Endothelial cell (in vitro differentiated cells): ENCODE data around the gene SAAL1. TPM values are rescaled to one million over a fixed set of nuclear protein-coding genes. Genes with fewer than 3 reads are reported as not detected.

Source experiments
- DNase-seq: peaks from one replicate; pipeline ENCODE4 v3.0.0; 2021; ENCODE audit warnings: low spot score
- H3K27ac Mint-ChIP-seq: one replicate; pipeline ENCODE4 v1.8.0; 2021; ENCODE audit warnings: mixed read lengths, inconsistent platforms; ENCODE audit not compliant: unreplicated experiment
- H3K27me3 Mint-ChIP-seq: one replicate; pipeline ENCODE4 v1.8.0; 2021; ENCODE audit warnings: mild to moderate bottlenecking, moderate library complexity, mixed read lengths, inconsistent platforms; ENCODE audit not compliant: unreplicated experiment
- H3K36me3 Mint-ChIP-seq: one replicate; pipeline ENCODE4 v1.8.0; 2021; ENCODE audit warnings: mild to moderate bottlenecking, low read depth, mixed read lengths, inconsistent platforms; ENCODE audit not compliant: unreplicated experiment
- H3K4me1 Mint-ChIP-seq: one replicate; pipeline ENCODE4 v1.8.0; 2021; ENCODE audit warnings: mild to moderate bottlenecking, mixed read lengths, inconsistent platforms; ENCODE audit not compliant: unreplicated experiment
- H3K4me3 Mint-ChIP-seq: one replicate; pipeline ENCODE4 v1.8.0; 2021; ENCODE audit warnings: mild to moderate bottlenecking, mixed read lengths, inconsistent platforms; ENCODE audit not compliant: unreplicated experiment
- H3K9me3 Mint-ChIP-seq: one replicate; pipeline ENCODE4 v1.8.0; 2021; ENCODE audit warnings: mixed read lengths, inconsistent platforms; ENCODE audit not compliant: unreplicated experiment
- CTCF ChIP-seq: fragments of 200-600 bp; sonication (generic); IDR thresholded peaks from one replicate; pipeline ENCODE4 v1.5.0; 2021; ENCODE audit warnings: antibody characterized with exemption; ENCODE audit not compliant: unreplicated experiment
- total RNA-seq: library from RNA; stranded (reverse); fragmentation: NEBNext Ultra II Directional; extraction: Animal tissue kit (Norgen Biotek cat#: 25700); gene quantifications from one replicate; pipeline ENCODE4 v1.2.1, GENCODE V29; 2021; ENCODE audit not compliant: unreplicated experiment

SAAL1 gene
- total RNA-seq, 1 donor from 2014 or later = 25.1 TPM

GRCh38 chr11:18081551-18081950 lies 24.3 kb downstream of the SAAL1 start:
- Mint-ChIP-seq H3K4me3 (no peak overlapping the region), H3K9me3 (no peaks in the 10 kb centered on the region), H3K4me1 (no peaks in the 10 kb centered on the region), H3K27me3 (no peaks in the 10 kb centered on the region), H3K27ac (no peak overlapping the region), H3K36me3 (peaks cover 9% of the 10 kb centered on the region)
- DNase-seq = no peak
- TF ChIP-seq CTCF = no peak

GRCh38 chr11:18080451-18080850 lies 25.4 kb downstream of the SAAL1 start:
- Mint-ChIP-seq H3K27ac (no peak overlapping the region), H3K4me3 (no peak overlapping the region), H3K36me3 (peaks cover 9% of the 10 kb centered on the region), H3K9me3 (no peaks in the 10 kb centered on the region), H3K27me3 (no peaks in the 10 kb centered on the region), H3K4me1 (no peaks in the 10 kb centered on the region)
- no peak for DNase-seq
- TF ChIP-seq CTCF = no peak

GRCh38 chr11:18078909-18079308 lies 27.0 kb downstream of the SAAL1 start:
- no peak overlapping the region for H3K27ac Mint-ChIP-seq
- no peak overlapping the region for H3K4me3 Mint-ChIP-seq
- no peaks in the 10 kb centered on the region for H3K27me3 Mint-ChIP-seq
- H3K4me1 Mint-ChIP-seq = no peaks in the 10 kb centered on the region
- DNase-seq = no peak
- H3K9me3 Mint-ChIP-seq = no peaks in the 10 kb centered on the region
- no peak for TF ChIP-seq CTCF
- peaks cover 9% of the 10 kb centered on the region for H3K36me3 Mint-ChIP-seq

GRCh38 chr11:18075444-18075843 lies 30.4 kb downstream of the SAAL1 start:
- Mint-ChIP-seq H3K9me3 (no peaks in the 10 kb centered on the region), H3K27ac (no peak overlapping the region), H3K27me3 (no peaks in the 10 kb centered on the region), H3K36me3 (peaks cover 6% of the 10 kb centered on the region), H3K4me3 (no peak overlapping the region), H3K4me1 (peaks cover 8% of the 10 kb centered on the region)
- TF ChIP-seq CTCF = no peak
- no peak for DNase-seq

GRCh38 chr11:18071098-18071705 lies 34.7 kb downstream of the SAAL1 start:
- TF ChIP-seq CTCF = no peak
- DNase-seq = no peak
- H3K4me3 Mint-ChIP-seq = no peak overlapping the region
- no peaks in the 10 kb centered on the region for H3K36me3 Mint-ChIP-seq
- H3K27ac Mint-ChIP-seq = peak overlapping the region; percentile 10
- H3K27me3 Mint-ChIP-seq = no peaks in the 10 kb centered on the region
- H3K9me3 Mint-ChIP-seq = no peaks in the 10 kb centered on the region
- H3K4me1 Mint-ChIP-seq = peaks cover 8% of the 10 kb centered on the region
